ENCODE results near the gene UBA3.

The UBA3 gene

GRCh38 chr3:69097407-69098086, 17.4 kb upstream of the UBA3 start:
- H3K36me3 ChIP-seq (ENCODE audit: insufficient read depth, low read length), result peaks cover 16% of the 10 kb centered on the region

GRCh38 chr3:69096299-69096698, 16.1 kb upstream of the UBA3 start:
- peaks cover 62% of the 10 kb centered on the region for H3K4me1 ChIP-seq (ENCODE audit: insufficient read depth, low read length)
- peaks cover 6% of the 10 kb centered on the region for H3K36me3 ChIP-seq (ENCODE audit: insufficient read depth, low read length)
- H3K27me3 ChIP-seq (ENCODE audit: control insufficient read depth in 1 of 2, insufficient read depth in 2 of 2, low read length in 2 of 2), result no peaks in the 10 kb centered on the region
- no peak overlapping the region for H3K27ac ChIP-seq (ENCODE audit: low read depth, low read length)
- no peak overlapping the region for H3K9ac ChIP-seq (ENCODE audit: low read length)
- H3K9me3 ChIP-seq (ENCODE audit: low read length), result no peaks in the 10 kb centered on the region
- no peak overlapping the region for H3K4me3 ChIP-seq (ENCODE audit: low read depth in 1 of 2, low read length in 2 of 2)

More at GRCh38 chr3:69097407-69098086, 17.4 kb upstream of the UBA3 start:
- H3K4me3 ChIP-seq (ENCODE audit: low read depth in 1 of 2, low read length in 2 of 2), result no peak overlapping the region
- peaks cover 50% of the 10 kb centered on the region for H3K4me1 ChIP-seq (ENCODE audit: insufficient read depth, low read length)
- no peak overlapping the region for H3K27ac ChIP-seq (ENCODE audit: low read depth, low read length)
- no peaks in the 10 kb centered on the region for H3K9me3 ChIP-seq (ENCODE audit: low read length)
- no peaks in the 10 kb centered on the region for H3K27me3 ChIP-seq (ENCODE audit: control insufficient read depth in 1 of 2, insufficient read depth in 2 of 2, low read length in 2 of 2)
- H3K9ac ChIP-seq (ENCODE audit: low read length), result no peak overlapping the region

GRCh38 chr3:69095636-69096035, 15.5 kb upstream of the UBA3 start:
- H3K36me3 ChIP-seq (ENCODE audit: insufficient read depth, low read length), result peaks cover 6% of the 10 kb centered on the region
- no peaks in the 10 kb centered on the region for H3K27me3 ChIP-seq (ENCODE audit: control insufficient read depth in 1 of 2, insufficient read depth in 2 of 2, low read length in 2 of 2)
- H3K9ac ChIP-seq (ENCODE audit: low read length), result no peak overlapping the region
- H3K9me3 ChIP-seq (ENCODE audit: low read length), result no peaks in the 10 kb centered on the region
- H3K4me3 ChIP-seq (ENCODE audit: low read depth in 1 of 2, low read length in 2 of 2), result no peak overlapping the region
- H3K27ac ChIP-seq (ENCODE audit: low read depth, low read length), result no peak overlapping the region
- peaks cover 67% of the 10 kb centered on the region for H3K4me1 ChIP-seq (ENCODE audit: insufficient read depth, low read length)

GRCh38 chr3:69094467-69095205, 14.5 kb upstream of the UBA3 start:
- Histone ChIP-seq H3K9ac (ENCODE audit: low read length) (no peak overlapping the region), H3K4me3 (ENCODE audit: low read depth in 1 of 2, low read length in 2 of 2) (no peak overlapping the region), H3K4me1 (ENCODE audit: insufficient read depth, low read length) (peaks cover 77% of the 10 kb centered on the region), H3K27me3 (ENCODE audit: control insufficient read depth in 1 of 2, insufficient read depth in 2 of 2, low read length in 2 of 2) (no peaks in the 10 kb centered on the region), H3K9me3 (ENCODE audit: low read length) (no peaks in the 10 kb centered on the region), H3K36me3 (ENCODE audit: insufficient read depth, low read length) (peaks cover 6% of the 10 kb centered on the region), H3K27ac (ENCODE audit: low read depth, low read length) (peak overlapping the region; percentile 49)

- H3K9me3 ChIP-seq (ENCODE audit: low read length), result no peaks in the 10 kb centered on the region
- peak overlapping the region; percentile 70 for H3K27ac ChIP-seq (ENCODE audit: low read depth, low read length)
- H3K27me3 ChIP-seq (ENCODE audit: control insufficient read depth in 1 of 2, insufficient read depth in 2 of 2, low read length in 2 of 2), result no peaks in the 10 kb centered on the region
- no peak overlapping the region for H3K9ac ChIP-seq (ENCODE audit: low read length)
- peaks cover 96% of the 10 kb centered on the region for H3K4me1 ChIP-seq (ENCODE audit: insufficient read depth, low read length)
- H3K4me3 ChIP-seq (ENCODE audit: low read depth in 1 of 2, low read length in 2 of 2), result no peak overlapping the region
- H3K36me3 ChIP-seq (ENCODE audit: insufficient read depth, low read length), result peaks cover 6% of the 10 kb centered on the region
Observed at GRCh38 chr3:69092030-69092516, 11.9 kb upstream of the UBA3 start.

- Histone ChIP-seq H3K36me3 (ENCODE audit: insufficient read depth, low read length) (peaks cover 6% of the 10 kb centered on the region), H3K27ac (ENCODE audit: low read depth, low read length) (peak overlapping the region; percentile 70), H3K27me3 (ENCODE audit: control insufficient read depth in 1 of 2, insufficient read depth in 2 of 2, low read length in 2 of 2) (no peaks in the 10 kb centered on the region), H3K4me3 (ENCODE audit: low read depth in 1 of 2, low read length in 2 of 2) (no peak overlapping the region), H3K9ac (ENCODE audit: low read length) (no peak overlapping the region), H3K9me3 (ENCODE audit: low read length) (no peaks in the 10 kb centered on the region), H3K4me1 (ENCODE audit: insufficient read depth, low read length) (peaks cover 92% of the 10 kb centered on the region)
Observed at GRCh38 chr3:69091389-69092029, 11.3 kb upstream of the UBA3 start.

- H3K27ac ChIP-seq (ENCODE audit: low read depth, low read length), result no peak overlapping the region
- no peak overlapping the region for H3K4me3 ChIP-seq (ENCODE audit: low read depth in 1 of 2, low read length in 2 of 2)
- peaks cover 6% of the 10 kb centered on the region for H3K36me3 ChIP-seq (ENCODE audit: insufficient read depth, low read length)
- no peaks in the 10 kb centered on the region for H3K9me3 ChIP-seq (ENCODE audit: low read length)
- no peaks in the 10 kb centered on the region for H3K27me3 ChIP-seq (ENCODE audit: control insufficient read depth in 1 of 2, insufficient read depth in 2 of 2, low read length in 2 of 2)
- H3K4me1 ChIP-seq (ENCODE audit: insufficient read depth, low read length), result peaks cover 80% of the 10 kb centered on the region
- H3K9ac ChIP-seq (ENCODE audit: low read length), result no peak overlapping the region
Observed at GRCh38 chr3:69090021-69090420, 9.9 kb upstream of the UBA3 start.

- Histone ChIP-seq H3K4me3 (ENCODE audit: low read depth in 1 of 2, low read length in 2 of 2) (peak overlapping the region in 1 of 2 donors; percentile 3), H3K9me3 (ENCODE audit: low read length) (no peaks in the 10 kb centered on the region), H3K36me3 (ENCODE audit: insufficient read depth, low read length) (no peaks in the 10 kb centered on the region), H3K9ac (ENCODE audit: low read length) (no peak overlapping the region), H3K27me3 (ENCODE audit: control insufficient read depth in 1 of 2, insufficient read depth in 2 of 2, low read length in 2 of 2) (no peaks in the 10 kb centered on the region), H3K27ac (ENCODE audit: low read depth, low read length) (no peak overlapping the region), H3K4me1 (ENCODE audit: insufficient read depth, low read length) (peaks cover 74% of the 10 kb centered on the region)
Observed at GRCh38 chr3:69088063-69088462, 7.9 kb upstream of the UBA3 start.

- Histone ChIP-seq H3K4me1 (ENCODE audit: insufficient read depth, low read length) (peaks cover 65% of the 10 kb centered on the region), H3K27me3 (ENCODE audit: control insufficient read depth in 1 of 2, insufficient read depth in 2 of 2, low read length in 2 of 2) (no peaks in the 10 kb centered on the region), H3K9ac (ENCODE audit: low read length) (no peak overlapping the region), H3K4me3 (ENCODE audit: low read depth in 1 of 2, low read length in 2 of 2) (peak overlapping the region in 1 of 2 donors; percentile 76), H3K36me3 (ENCODE audit: insufficient read depth, low read length) (no peaks in the 10 kb centered on the region), H3K9me3 (ENCODE audit: low read length) (no peaks in the 10 kb centered on the region), H3K27ac (ENCODE audit: low read depth, low read length) (peak overlapping the region; percentile 99)
Observed at GRCh38 chr3:69087030-69087791, 7.0 kb upstream of the UBA3 start.

GRCh38 chr3:69085833-69086722, 5.9 kb upstream of the UBA3 start:
- Histone ChIP-seq H3K9me3 (ENCODE audit: low read length) (no peaks in the 10 kb centered on the region), H3K27me3 (ENCODE audit: control insufficient read depth in 1 of 2, insufficient read depth in 2 of 2, low read length in 2 of 2) (no peaks in the 10 kb centered on the region), H3K27ac (ENCODE audit: low read depth, low read length) (peak overlapping the region; percentile 99), H3K9ac (ENCODE audit: low read length) (peak overlapping the region; percentile 90), H3K36me3 (ENCODE audit: insufficient read depth, low read length) (no peaks in the 10 kb centered on the region), H3K4me1 (ENCODE audit: insufficient read depth, low read length) (peaks cover 54% of the 10 kb centered on the region), H3K4me3 (ENCODE audit: low read depth in 1 of 2, low read length in 2 of 2) (peak overlapping the region; percentile 76 to 90)

Measured in muscle layer of colon (tissue), 2 donors.